T-cell (primary cell): ENCODE measurements around the gene CRYBB1. TPM values are rescaled to one million over a fixed set of nuclear protein-coding genes. Genes with fewer than 3 reads are reported as not detected.
"Not testable (repeated sequence)": the region's sequence is repeated elsewhere in the genome, so short reads cannot be mapped to it uniquely, and the experiment has no call there.

Experiments used
- ATAC-seq, 4 experiments: fragments of 200-7000 bp in 3 of 4; fragments of 150-1000 bp in 1 of 4; cut with Tn5 transposase; replicated peaks in 1 of 4; 1 replicate in 3 of 4; 2 replicates in 1 of 4; pipeline ENCODE4 v1.10.0; 2021; ENCODE audit warnings: moderate library complexity in 3 of 4, mild to moderate bottlenecking in 2 of 4, moderate number of reproducible peaks in 1 of 4
- CTCF ChIA-PET, 2 donors: fragments of 300-600 bp; sonication (Branson Sonifier 250); formaldehyde crosslinking; loops; one replicate each; lab custom pipeline; 2022; ENCODE audit warnings: antibody characterized with exemption in 2 of 2; lab: Charles Lee
- POLR2A ChIA-PET, 2 donors: fragments of 300-600 bp; sonication (Branson Sonifier 250); formaldehyde crosslinking; loops; one replicate each; lab custom pipeline; 2022; ENCODE audit warnings: antibody characterized with exemption in 2 of 2; lab: Charles Lee
- DNase-seq, 35 experiments: peaks; one replicate each; pipeline versions ENCODE4 v3.0.0 to v3.0.0-alpha.2; 2013 to 2023
- H3K27ac ChIP-seq: one replicate; pipeline ENCODE4 v1.5.1; 2013; ENCODE audit warnings: low read length
- H3K27me3 ChIP-seq, 2 experiments: replicated peaks in 1 of 2; 1 replicate in 1 of 2; 2 replicates in 1 of 2; pipeline versions ENCODE4 v1.6.1 to v1.7.0; 2013; ENCODE audit warnings: low read length in 1 of 2, mixed read lengths in 1 of 2; ENCODE audit not compliant: control insufficient read depth in 2 of 2, insufficient read depth in 2 of 2; ENCODE audit errors: extremely low read depth in 1 of 2
- H3K36me3 ChIP-seq, 2 donors: 1 replicate in 1 of 2; 2 replicates in 1 of 2; pipeline versions ENCODE4 v1.6.1 to v1.7.0; 2013; ENCODE audit warnings: low read length in 1 of 2; ENCODE audit not compliant: control insufficient read depth in 2 of 2, insufficient read depth in 1 of 2; ENCODE audit errors: extremely low read depth in 1 of 2
- H3K4me1 ChIP-seq, 2 experiments: 1 replicate in 1 of 2; 2 replicates in 1 of 2; pipeline versions ENCODE4 v1.6.1 to v1.7.0; 2013; ENCODE audit warnings: low read length in 2 of 2, mixed read lengths in 1 of 2; ENCODE audit not compliant: insufficient read depth in 2 of 2, control insufficient read depth in 1 of 2; ENCODE audit errors: extremely low read depth in 1 of 2
- H3K4me3 ChIP-seq, 2 donors: 1 replicate in 1 of 2; 2 replicates in 1 of 2; pipeline versions ENCODE4 v1.5.1 to v1.7.0; 2013; ENCODE audit warnings: mild to moderate bottlenecking in 2 of 2, low read length in 1 of 2, moderate library complexity in 1 of 2; ENCODE audit not compliant: control insufficient read depth in 1 of 2; ENCODE audit errors: extremely low read depth in 1 of 2
- H3K9me3 ChIP-seq: 2 replicates; pipeline ENCODE4 v1.7.0; 2013
- H3K27ac Mint-ChIP-seq, 2 donors: one replicate each; pipeline ENCODE4 v1.8.0; 2020 to 2021; ENCODE audit warnings: mild to moderate bottlenecking in 2 of 2, mixed read lengths in 2 of 2
- H3K27me3 Mint-ChIP-seq, 2 donors: one replicate each; pipeline ENCODE4 v1.8.0; 2021 to 2022; ENCODE audit warnings: mixed read lengths in 2 of 2
- H3K36me3 Mint-ChIP-seq: one replicate; pipeline ENCODE4 v1.8.0; 2021; ENCODE audit warnings: mixed read lengths
- H3K4me1 Mint-ChIP-seq, 3 donors: one replicate each; pipeline ENCODE4 v1.8.0; 2020 to 2022; ENCODE audit warnings: mixed read lengths in 3 of 3, mild to moderate bottlenecking in 1 of 3
- H3K4me3 Mint-ChIP-seq, 3 donors: one replicate each; pipeline ENCODE4 v1.8.0; 2020 to 2022; ENCODE audit warnings: mild to moderate bottlenecking in 3 of 3, mixed read lengths in 3 of 3, moderate library complexity in 3 of 3
- H3K9me3 Mint-ChIP-seq, 3 donors: one replicate each; pipeline ENCODE4 v1.8.0; 2020 to 2022; ENCODE audit warnings: mixed read lengths in 3 of 3
- WGBS: methylation state at CpG from one replicate; pipeline ENCODE4 v1.1.5; 2013; ENCODE audit warnings: missing lambda C conversion rate; ENCODE audit not compliant: insufficient coverage; 5-methylcytosine and 5-hydroxymethylcytosine counted together
- total RNA-seq, 35 experiments: library from RNA in 6 of 35; stranded (reverse) in 6 of 35; fragments of 120-200 nt in 1 of 35; gene quantifications; one replicate each; pipeline versions ENCODE4 v1.2.1 to v1.2.4 and lab custom pipeline; 2013 to 2026

CRYBB1 gene
- total RNA-seq, 5 donors from 2014 or later (not counting 1 experiment from before 2014, with no cell fraction given): not detected

- WGBS: 89% methylated on average over 7 of the region's 14 CpGs
- Histone ChIP-seq H3K27ac (no peak overlapping the region), H3K4me3 (no peak overlapping the region), H3K36me3 (no peaks in the 10 kb centered on the region), H3K9me3 (no peaks in the 10 kb centered on the region), H3K4me1 (peaks cover 0 to 35% of the 10 kb centered on the region in 2 experiments), H3K27me3 (peaks cover 0 to 6% of the 10 kb centered on the region in 2 experiments)
- CTCF ChIA-PET: no interaction called here
- no peak overlapping the region for H3K27ac Mint-ChIP-seq
- peaks cover 2 to 5% of the 10 kb centered on the region in 2 donors for H3K27me3 Mint-ChIP-seq
- no peaks in the 10 kb centered on the region for H3K9me3 Mint-ChIP-seq
- no peak for ATAC-seq
- no peaks in the 10 kb centered on the region for H3K36me3 Mint-ChIP-seq
- no peak for DNase-seq
- POLR2A ChIA-PET: no interaction called here
- peaks cover 13 to 33% (median 30%) of the 10 kb centered on the region in 3 donors for H3K4me1 Mint-ChIP-seq
- no peak overlapping the region for H3K4me3 Mint-ChIP-seq
Observed at GRCh38 chr22:26614322-26614721, 3.5 kb downstream of the CRYBB1 start.

GRCh38 chr22:26613753-26614152, 4.1 kb downstream of the CRYBB1 start:
- 83% methylated on average over 1 of the region's 10 CpGs for WGBS

GRCh38 chr22:26612652-26613051, 5.2 kb downstream of the CRYBB1 start:
- H3K27me3 ChIP-seq: peaks cover 0 to 6% of the 10 kb centered on the region in 2 experiments
- H3K27ac ChIP-seq: no peak overlapping the region
- no peak overlapping the region for H3K27ac Mint-ChIP-seq
- H3K36me3 ChIP-seq: no peaks in the 10 kb centered on the region
- WGBS: 96% methylated on average over 3 of the region's 4 CpGs
- ATAC-seq (no peak), DNase-seq (no peak)
- ChIA-PET POLR2A (no interaction called here), CTCF (no interaction called here)
- peaks cover 13 to 35% (median 29%) of the 10 kb centered on the region in 3 donors for H3K4me1 Mint-ChIP-seq
- no peaks in the 10 kb centered on the region for H3K36me3 Mint-ChIP-seq
- H3K4me1 ChIP-seq: peaks cover 0 to 35% of the 10 kb centered on the region in 2 experiments
- no peaks in the 10 kb centered on the region for H3K9me3 ChIP-seq
- no peak overlapping the region for H3K4me3 Mint-ChIP-seq
- H3K27me3 Mint-ChIP-seq: peaks cover 2 to 5% of the 10 kb centered on the region in 2 donors
- no peak overlapping the region for H3K4me3 ChIP-seq
- no peaks in the 10 kb centered on the region for H3K9me3 Mint-ChIP-seq

More at GRCh38 chr22:26613753-26614152, 4.1 kb downstream of the CRYBB1 start:
- H3K4me3 ChIP-seq, H3K4me3 Mint-ChIP-seq, H3K27me3 ChIP-seq, H3K36me3 Mint-ChIP-seq, H3K27ac Mint-ChIP-seq, H3K9me3 ChIP-seq, POLR2A ChIA-PET, H3K36me3 ChIP-seq, ATAC-seq, H3K27ac ChIP-seq, CTCF ChIA-PET, H3K27me3 Mint-ChIP-seq, H3K9me3 Mint-ChIP-seq, DNase-seq: not testable (repeated sequence)
- H3K4me1 Mint-ChIP-seq: peaks cover 13 to 37% (median 33%) of the 10 kb centered on the region in 3 donors
- H3K4me1 ChIP-seq: peaks cover 0 to 40% of the 10 kb centered on the region in 2 experiments

- H3K36me3 ChIP-seq: no peaks in the 10 kb centered on the region
- no peak for DNase-seq
- no peak overlapping the region for H3K27ac Mint-ChIP-seq
- H3K4me3 Mint-ChIP-seq: no peak overlapping the region
- POLR2A ChIA-PET: no interaction called here
- no peaks in the 10 kb centered on the region for H3K36me3 Mint-ChIP-seq
- peaks cover 0 to 6% of the 10 kb centered on the region in 2 experiments for H3K27me3 ChIP-seq
- H3K27me3 Mint-ChIP-seq: peaks cover 2 to 5% of the 10 kb centered on the region in 2 donors
- 60% methylated on average over 1 of the region's 2 CpGs for WGBS
- H3K27ac ChIP-seq: no peak overlapping the region
- no peak overlapping the region for H3K4me3 ChIP-seq
- peaks cover 13 to 29% (median 14%) of the 10 kb centered on the region in 3 donors for H3K4me1 Mint-ChIP-seq
- peaks cover 0 to 28% of the 10 kb centered on the region in 2 experiments for H3K4me1 ChIP-seq
- H3K9me3 Mint-ChIP-seq: no peaks in the 10 kb centered on the region
- ATAC-seq: no peak
- CTCF ChIA-PET: interaction anchor here in 1 of 2 donors (0.7 to 1.1 kb wide), 2 partner anchors 14 to 63 kb away, joined by 3 to 4 read pairs; no protein-coding TSS in a partner anchor
- H3K9me3 ChIP-seq: no peaks in the 10 kb centered on the region
Observed at GRCh38 chr22:26610996-26611395, 6.8 kb downstream of the CRYBB1 start.

- Histone ChIP-seq H3K27me3 (peaks cover 0 to 6% of the 10 kb centered on the region in 2 experiments), H3K9me3 (no peaks in the 10 kb centered on the region), H3K4me1 (peaks cover 0 to 28% of the 10 kb centered on the region in 2 experiments), H3K4me3 (no peak overlapping the region), H3K27ac (peak overlapping the region; percentile 41), H3K36me3 (no peaks in the 10 kb centered on the region)
- WGBS: 48% methylated on average over 9 of the region's 12 CpGs
- Mint-ChIP-seq H3K27ac (peak overlapping the region; percentile 84 to 86), H3K4me3 (no peak overlapping the region), H3K9me3 (no peaks in the 10 kb centered on the region), H3K27me3 (peaks cover 2 to 5% of the 10 kb centered on the region in 2 donors), H3K36me3 (no peaks in the 10 kb centered on the region), H3K4me1 (peaks cover 13 to 29% (median 14%) of the 10 kb centered on the region in 3 donors)
- ChIA-PET CTCF (interaction anchor here in 1 of 2 donors (0.7 to 1.1 kb wide), 2 partner anchors 14 to 62 kb away, joined by 3 to 4 read pairs; no protein-coding TSS in a partner anchor), POLR2A (no interaction called here)
- DNase-seq (peak in 11 of 35 experiments; percentile 5 to 53 (median 21)), ATAC-seq (peak; percentile 28 to 83 (median 70))
Observed at GRCh38 chr22:26610072-26610958, 7.5 kb downstream of the CRYBB1 start.

GRCh38 chr22:26609287-26609686, 8.5 kb downstream of the CRYBB1 start:
- Mint-ChIP-seq H3K4me3 (no peak overlapping the region), H3K36me3 (no peaks in the 10 kb centered on the region), H3K4me1 (peaks cover 13 to 27% (median 15%) of the 10 kb centered on the region in 3 donors), H3K27ac (no peak overlapping the region), H3K9me3 (no peaks in the 10 kb centered on the region), H3K27me3 (peaks cover under 1 to 5% of the 10 kb centered on the region in 2 donors)
- ChIA-PET POLR2A (interaction anchor here in 1 of 2 donors (0.6 kb wide), 1 partner anchor 223 kb away, joined by 3 read pairs; no protein-coding TSS in a partner anchor), CTCF (no interaction called here)
- ATAC-seq: no peak
- DNase-seq: no peak
- peaks cover 0 to 27% of the 10 kb centered on the region in 2 experiments for H3K4me1 ChIP-seq
- 97% methylated on average over 2 of the region's 2 CpGs for whole genome bisulfite sequencing
- no peaks in the 10 kb centered on the region for H3K9me3 ChIP-seq
- no peak overlapping the region for H3K4me3 ChIP-seq
- no peaks in the 10 kb centered on the region for H3K36me3 ChIP-seq
- H3K27me3 ChIP-seq: peaks cover 0 to 3% of the 10 kb centered on the region in 2 experiments
- H3K27ac ChIP-seq: no peak overlapping the region
